Liver (tissue), 9 donors: ENCODE data around the gene PLXDC2. TPM values are rescaled to one million over a fixed set of nuclear protein-coding genes. Genes with fewer than 3 reads are reported as not detected.

Experiments
- DNase-seq: peaks from one replicate; pipeline ENCODE4 v3.0.0-alpha.2; 2017; ENCODE audit warnings: low spot score
- H3K27ac ChIP-seq, 2 donors: one replicate each; pipeline ENCODE4 v1.7.0; 2013; ENCODE audit warnings: inconsistent platforms in 2 of 2, low read length in 2 of 2, control low read depth in 1 of 2, low read depth in 1 of 2, mild to moderate bottlenecking in 1 of 2
- H3K27me3 ChIP-seq, 4 donors: one replicate each; pipeline versions ENCODE4 v1.6.1 to v1.7.0; 2013; ENCODE audit warnings: low read length in 3 of 4, inconsistent platforms in 1 of 4, mild to moderate bottlenecking in 1 of 4, moderate library complexity in 1 of 4; ENCODE audit not compliant: control insufficient read depth in 4 of 4, insufficient read depth in 4 of 4
- H3K36me3 ChIP-seq, 4 donors: one replicate each; pipeline versions ENCODE4 v1.6.1 to v1.7.0; 2013; ENCODE audit warnings: low read length in 3 of 4, mild to moderate bottlenecking in 3 of 4, low read depth in 1 of 4, moderate library complexity in 1 of 4; ENCODE audit not compliant: control insufficient read depth in 4 of 4, insufficient read depth in 3 of 4
- H3K4me1 ChIP-seq, 4 donors: one replicate each; pipeline versions ENCODE4 v1.6.1 to v1.7.0; 2013; ENCODE audit warnings: low read length in 3 of 4, mild to moderate bottlenecking in 3 of 4, moderate library complexity in 1 of 4; ENCODE audit not compliant: control insufficient read depth in 4 of 4, insufficient read depth in 4 of 4
- H3K4me3 ChIP-seq, 3 donors: one replicate each; pipeline versions ENCODE4 v1.6.1 to v1.7.0; 2013; ENCODE audit warnings: low read length in 3 of 3, control low read depth in 1 of 3, low read depth in 1 of 3, mild to moderate bottlenecking in 1 of 3
- H3K9ac ChIP-seq, 2 donors: one replicate each; pipeline ENCODE4 v1.7.0; 2013; ENCODE audit warnings: low read length in 2 of 2, mild to moderate bottlenecking in 2 of 2, moderate library complexity in 2 of 2, control low read depth in 1 of 2, low read depth in 1 of 2
- H3K9me3 ChIP-seq, 4 donors: one replicate each; pipeline versions ENCODE4 v1.6.1 to v1.7.0; 2013; ENCODE audit warnings: low read length in 3 of 4; ENCODE audit not compliant: control insufficient read depth in 4 of 4
- ATF3 ChIP-seq: IDR thresholded peaks from 2 replicates; pipeline ENCODE4 v1.6.1; 2016; ENCODE audit warnings: antibody characterized with exemption
- CTCF ChIP-seq: fragments of 150-350 bp; IDR thresholded peaks from 2 replicates; pipeline ENCODE4 v1.5.1; 2017; ENCODE audit warnings: improper control_type of control experiment, low read depth, low read length; ENCODE audit not compliant: missing input control
- EGR1 ChIP-seq, 2 donors: IDR thresholded peaks; 2 replicates each; pipeline ENCODE4 v1.6.1; 2016 to 2018; ENCODE audit warnings: antibody characterized with exemption in 2 of 2, low read depth in 2 of 2
- FOXA1 ChIP-seq: IDR thresholded peaks from 2 replicates; pipeline ENCODE4 v1.6.1; 2016; ENCODE audit warnings: antibody characterized with exemption
- GABPA ChIP-seq, 2 donors: IDR thresholded peaks in 1 of 2; conservative IDR thresholded peaks in 1 of 2; 2 replicates each; pipeline ENCODE4 v1.6.1; 2016; ENCODE audit warnings: antibody characterized with exemption in 2 of 2, mild to moderate bottlenecking in 1 of 2, moderate library complexity in 1 of 2
- HNF4A ChIP-seq, 2 donors: conservative IDR thresholded peaks; 2 replicates each; pipeline ENCODE4 v1.6.1; 2016; ENCODE audit warnings: antibody characterized with exemption in 2 of 2, mild to moderate bottlenecking in 2 of 2
- HNF4G ChIP-seq: IDR thresholded peaks from 2 replicates; pipeline ENCODE4 v1.6.1; 2016; ENCODE audit warnings: antibody characterized with exemption
- JUND ChIP-seq, 2 donors: IDR thresholded peaks; 2 replicates each; pipeline ENCODE4 v1.6.1; 2016; ENCODE audit warnings: antibody characterized with exemption in 2 of 2
- MAX ChIP-seq: IDR thresholded peaks from 2 replicates; pipeline ENCODE4 v1.6.1; 2016; ENCODE audit warnings: antibody characterized with exemption
- NR2F2 ChIP-seq: IDR thresholded peaks from 2 replicates; pipeline ENCODE4 v1.6.1; 2016; ENCODE audit warnings: antibody characterized with exemption
- RAD21 ChIP-seq, 2 donors: IDR thresholded peaks; 2 replicates each; pipeline ENCODE4 v1.6.1; 2016; ENCODE audit warnings: antibody characterized with exemption in 2 of 2, mild to moderate bottlenecking in 2 of 2
- REST ChIP-seq: IDR thresholded peaks from 2 replicates; pipeline ENCODE4 v1.6.1; 2016; ENCODE audit warnings: antibody characterized with exemption, mild to moderate bottlenecking
- RXRA ChIP-seq, 2 donors: IDR thresholded peaks; 2 replicates each; pipeline ENCODE4 v1.6.1; 2017 to 2018; ENCODE audit warnings: antibody characterized with exemption in 2 of 2, mild to moderate bottlenecking in 1 of 2
- SP1 ChIP-seq: IDR thresholded peaks from 2 replicates; pipeline ENCODE4 v1.6.1; 2018; ENCODE audit warnings: antibody characterized with exemption, mild to moderate bottlenecking
- TAF1 ChIP-seq: conservative IDR thresholded peaks from 2 replicates; pipeline ENCODE4 v1.6.1; 2016; ENCODE audit warnings: antibody characterized with exemption, mild to moderate bottlenecking
- YY1 ChIP-seq: IDR thresholded peaks from 2 replicates; pipeline ENCODE4 v1.6.1; 2016; ENCODE audit warnings: antibody characterized with exemption, mild to moderate bottlenecking
- ZBTB33 ChIP-seq: IDR thresholded peaks from 2 replicates; pipeline ENCODE4 v1.6.1; 2016; ENCODE audit warnings: antibody characterized with exemption
- WGBS: extraction: QIAGEN DNeasy Blood & Tissue Kit; methylation state at CpG from one replicate; pipeline ENCODE4 v1.1.7; 2013; 5-methylcytosine and 5-hydroxymethylcytosine counted together
- polyA plus RNA-seq, 2 donors: library from polyadenylated mRNA; stranded (reverse) in 1 of 2; unstranded in 1 of 2; fragments of 200-250 nt in 1 of 2; fragments of >200 nt in 1 of 2; fragmentation: Nextera tagmentation in 1 of 2; extraction: Ambion mirVana in 1 of 2; gene quantifications; one replicate each; pipeline versions ENCODE4 v1.2.1 to v1.2.3, GENCODE V29; 2013 to 2015
- total RNA-seq, 2 donors: library from RNA; depleted of rRNA; stranded (reverse); fragments of >200 nt; gene quantifications; one replicate each; pipeline ENCODE4 v1.2.3, GENCODE V29; 2014
- donor health status: healthy.
- donor health status: healthy.
- donor health status: healthy.
- donor health status: healthy.
- donor health status: healthy.

PLXDC2 gene
- total and polyA plus RNA-seq, 4 donors = 1.4 to 5.1 (median 2.4) TPM

- no peak for TF ChIP-seq REST
- TF ChIP-seq GABPA (IDR thresholded peaks at IDR 0.05 in 1 of 2, conservative IDR thresholded peaks at IDR 0.05 in 1 of 2) = no peak
- TF ChIP-seq MAX = no peak
- TF ChIP-seq EGR1 (IDR thresholded peaks at IDR 0.05; ENCODE audit: low read depth in 2 of 2) = no peak
- no peak for TF ChIP-seq SP1
Observed at GRCh38 chr10:19937989-19938388, 121.8 kb downstream of the PLXDC2 start (continued).

- Histone ChIP-seq H3K9ac (no peak overlapping the region), H3K4me1 (peaks cover 0 to 4% (median 0%) of the 10 kb centered on the region in 4 donors), H3K4me3 (no peak overlapping the region), H3K36me3 (no peaks in the 10 kb centered on the region), H3K27me3 (no peaks in the 10 kb centered on the region), H3K9me3 (no peaks in the 10 kb centered on the region), H3K27ac (no peak overlapping the region)
- no peak for DNase-seq
- WGBS = 69% methylated on average over 6 of the region's 6 CpGs
- TF ChIP-seq YY1 (no peak), EGR1 (IDR thresholded peaks at IDR 0.05; ENCODE audit: low read depth in 2 of 2) (no peak), TAF1 (no peak), FOXA1 (no peak), RXRA (IDR thresholded peaks at IDR 0.05) (no peak)
Observed at GRCh38 chr10:19941206-19941880, 125.1 kb downstream of the PLXDC2 start.

- Histone ChIP-seq H3K9me3 (no peaks in the 10 kb centered on the region), H3K36me3 (no peaks in the 10 kb centered on the region), H3K4me3 (no peak overlapping the region), H3K9ac (no peak overlapping the region), H3K27ac (no peak overlapping the region), H3K4me1 (peaks cover 0 to 4% (median 0%) of the 10 kb centered on the region in 4 donors), H3K27me3 (no peaks in the 10 kb centered on the region)
- DNase-seq = no peak
- TF ChIP-seq JUND (IDR thresholded peaks at IDR 0.05) (no peak), YY1 (no peak), TAF1 (no peak), RXRA (IDR thresholded peaks at IDR 0.05) (no peak), ZBTB33 (no peak), HNF4G (no peak), FOXA1 (no peak), CTCF (no peak), SP1 (no peak), RAD21 (IDR thresholded peaks at IDR 0.05) (no peak), ATF3 (no peak), NR2F2 (no peak), HNF4A (conservative IDR thresholded peaks at IDR 0.05) (no peak), GABPA (IDR thresholded peaks at IDR 0.05 in 1 of 2, conservative IDR thresholded peaks at IDR 0.05 in 1 of 2) (no peak), MAX (no peak)
- 67% methylated on average over 6 of the region's 6 CpGs for WGBS
Observed at GRCh38 chr10:19944911-19945663, 128.9 kb downstream of the PLXDC2 start.
